OCI-M2 (cell line): ENCODE results near the gene MED25.

Experiments used
- DNase-seq: peaks from one replicate; lab custom pipeline; 2025; ENCODE audit not compliant: unreplicated experiment; lab: John Stamatoyannopoulos, UW

Gene MED25

GRCh38 chr19:49798574-49798973 is 19.5 kb upstream of the MED25 start:
- DNase-seq, result no peak

GRCh38 chr19:49799271-49799797 is 18.8 kb upstream of the MED25 start:
- no peak for DNase-seq

- no peak for DNase-seq
These were observed 18.2 kb upstream of the MED25 start for GRCh38 chr19:49799798-49800376.

- DNase-seq, result no peak
These were observed 17.3 kb upstream of the MED25 start for GRCh38 chr19:49800771-49801170.

DNA sequence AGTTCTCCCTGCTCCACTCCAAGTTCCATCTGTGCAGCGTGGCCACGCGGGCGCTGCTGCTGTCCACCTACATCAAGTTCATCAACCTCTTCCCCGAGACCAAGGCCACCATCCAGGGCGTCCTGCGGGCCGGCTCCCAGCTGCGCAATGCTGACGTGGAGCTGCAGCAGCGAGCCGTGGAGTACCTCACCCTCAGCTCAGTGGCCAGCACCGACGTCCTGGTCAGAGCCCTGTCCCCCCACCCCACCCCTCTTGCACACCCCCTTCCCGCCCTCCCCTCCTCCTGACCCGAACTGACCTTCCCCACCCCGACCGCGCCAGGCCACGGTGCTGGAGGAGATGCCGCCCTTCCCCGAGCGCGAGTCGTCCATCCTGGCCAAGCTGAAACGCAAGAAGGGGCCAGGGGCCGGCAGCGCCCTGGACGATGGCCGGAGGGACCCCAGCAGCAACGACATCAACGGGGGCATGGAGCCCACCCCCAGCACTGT is 16.6 kb upstream of the MED25 start:
- DNase-seq, result no peak

GRCh38 chr19:49801966-49802661 is 16.0 kb upstream of the MED25 start:
- DNase-seq, result no peak

DNA sequence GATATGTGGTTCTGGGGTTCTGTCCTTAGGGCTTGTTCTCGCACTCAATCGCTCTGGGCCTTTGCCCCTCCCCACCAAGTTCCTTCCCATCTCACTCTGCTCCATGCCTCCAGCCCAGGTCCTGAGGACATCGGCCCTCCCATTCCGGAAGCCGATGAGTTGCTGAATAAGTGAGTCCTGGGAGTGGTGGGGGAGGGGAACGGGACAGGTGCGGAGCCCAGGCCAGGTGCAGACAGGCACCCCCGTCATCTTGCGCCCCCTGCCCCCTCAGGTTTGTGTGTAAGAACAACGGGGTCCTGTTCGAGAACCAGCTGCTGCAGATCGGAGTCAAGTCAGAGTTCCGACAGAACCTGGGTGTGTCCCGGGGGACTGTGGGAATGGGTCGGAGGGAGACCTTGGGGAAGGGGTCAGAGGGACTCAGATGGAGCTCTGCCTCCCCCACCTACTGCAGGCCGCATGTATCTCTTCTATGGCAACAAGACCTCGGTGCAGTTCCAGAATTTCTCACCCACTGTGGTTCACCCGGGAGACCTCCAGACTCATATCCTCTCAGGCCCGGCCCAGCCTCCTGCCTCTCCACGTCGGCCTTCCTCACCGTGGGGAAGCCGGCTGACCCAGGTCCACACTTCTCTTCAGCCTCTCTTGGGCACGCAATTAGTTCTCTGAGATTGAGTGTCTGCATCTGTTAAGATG is 15.1 kb upstream of the MED25 start:
- DNase-seq, result no peak

- no peak for DNase-seq
These were observed 14.6 kb upstream of the MED25 start for GRCh38 chr19:49803529-49803856.

- no peak for DNase-seq
These were observed 12.1 kb upstream of the MED25 start for GRCh38 chr19:49805822-49806619.

GRCh38 chr19:49806620-49806959 is 11.5 kb upstream of the MED25 start:
- no peak for DNase-seq

- no peak for DNase-seq
These were observed 10.8 kb upstream of the MED25 start for GRCh38 chr19:49807058-49807903.

GRCh38 chr19:49807904-49808675 is 10.0 kb upstream of the MED25 start:
- DNase-seq, result no peak

DNA sequence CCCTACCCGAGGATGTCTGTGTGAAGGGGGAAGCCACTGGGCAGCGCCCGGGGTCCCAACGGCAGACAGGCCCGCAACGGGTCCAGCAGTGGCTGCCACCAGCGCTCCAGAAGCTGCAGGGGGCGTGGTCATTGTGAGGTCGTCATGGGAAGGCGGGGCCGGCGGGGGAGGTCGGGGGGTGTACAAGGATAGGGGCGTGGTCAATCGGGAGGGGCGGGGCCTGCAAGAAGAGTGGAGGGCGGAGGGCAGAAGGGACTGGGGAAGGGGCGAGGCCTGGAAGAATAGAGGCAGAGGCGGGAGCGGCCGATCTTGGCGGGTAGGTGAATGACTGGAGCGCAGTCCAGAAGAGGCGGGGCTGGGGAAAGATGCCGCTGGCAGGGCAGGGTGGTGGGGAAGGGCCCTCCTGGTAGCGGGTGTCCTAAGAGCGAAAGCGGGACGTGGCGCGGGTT is 9.4 kb upstream of the MED25 start:
- DNase-seq, result no peak

- DNase-seq, result no peak
These were observed 8.7 kb upstream of the MED25 start for GRCh38 chr19:49809160-49809940.

- no peak for DNase-seq
These were observed 8.1 kb upstream of the MED25 start for GRCh38 chr19:49809941-49810389.

- DNase-seq, result no peak
These were observed 6.8 kb upstream of the MED25 start for GRCh38 chr19:49811328-49811727.

DNA sequence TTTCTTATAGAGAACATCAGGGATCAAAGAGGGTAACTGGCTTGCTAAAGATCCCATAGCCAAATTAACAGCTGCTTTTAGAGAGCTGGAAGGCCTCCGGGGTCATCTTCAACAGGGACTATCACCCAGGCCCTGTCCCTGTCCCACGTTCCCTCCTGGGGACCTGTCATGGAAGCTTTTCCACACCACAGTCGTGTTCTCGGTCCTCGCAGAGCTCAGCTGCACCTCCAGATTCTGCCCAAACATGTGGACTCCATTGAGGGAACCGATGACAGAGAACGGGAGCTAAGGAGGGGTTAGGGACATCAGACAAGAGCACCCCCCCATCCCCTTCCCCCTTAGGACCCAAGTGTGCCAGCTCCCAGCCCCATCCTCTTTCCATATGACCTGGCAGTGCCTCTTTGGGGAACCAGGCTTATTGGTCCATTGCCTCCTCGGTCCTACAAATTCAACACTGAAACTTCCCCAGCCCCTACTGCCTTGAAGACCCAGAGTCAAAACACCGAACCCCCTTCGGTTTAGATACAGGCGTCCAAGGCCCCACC is 5.6 kb upstream of the MED25 start:
- DNase-seq, result no peak

DNA sequence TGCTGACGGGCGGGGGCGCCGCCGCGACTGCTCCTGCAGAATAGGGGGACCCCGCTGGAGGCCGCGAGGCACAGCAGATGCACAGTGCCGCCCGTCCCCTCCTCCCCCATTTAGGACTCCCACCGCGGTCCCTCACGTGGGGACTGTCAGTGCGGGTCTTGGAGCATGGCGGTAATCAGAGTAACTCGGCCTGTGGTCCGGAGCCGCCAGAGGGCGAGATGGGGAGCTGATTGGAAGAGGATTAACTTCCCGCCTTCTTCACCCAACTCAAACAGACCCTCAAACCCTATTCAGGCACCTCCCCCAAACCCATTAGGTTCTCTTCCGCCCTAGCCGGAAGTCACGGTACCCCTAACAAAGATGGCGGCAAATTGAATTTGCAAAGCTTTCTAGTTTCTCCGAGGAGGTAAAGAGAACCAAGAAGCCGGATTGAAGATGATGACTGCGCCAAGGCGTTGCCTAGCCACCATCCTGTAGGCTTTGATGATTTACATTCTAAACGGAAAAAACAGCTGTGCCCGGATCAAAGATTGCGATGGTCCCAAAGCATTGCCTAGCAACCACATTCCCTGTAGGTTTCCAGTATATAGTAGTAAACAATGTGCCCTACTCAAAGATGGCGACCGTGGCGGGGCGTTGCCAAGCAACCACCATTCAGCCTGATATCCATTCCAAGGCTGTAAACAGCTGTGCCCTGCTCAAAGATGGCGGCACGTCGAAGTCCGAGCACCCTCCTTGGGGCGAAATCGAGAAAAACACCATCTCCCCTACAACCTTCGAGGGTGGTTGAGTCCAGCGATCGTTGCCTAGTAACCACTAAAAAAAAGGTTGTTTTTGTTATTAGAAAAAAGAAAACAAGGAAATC is 4.9 kb upstream of the MED25 start, which contains the start of gene FUZ:
Gene FUZ (minus strand): TSS at position 296 of the 865 bp plus-strand sequence. CDS start 186 bp downstream, at position 110.
- DNase-seq, result peak; percentile 98
